ENCODE results near the gene PLET1.

The PLET1 gene

DNA sequence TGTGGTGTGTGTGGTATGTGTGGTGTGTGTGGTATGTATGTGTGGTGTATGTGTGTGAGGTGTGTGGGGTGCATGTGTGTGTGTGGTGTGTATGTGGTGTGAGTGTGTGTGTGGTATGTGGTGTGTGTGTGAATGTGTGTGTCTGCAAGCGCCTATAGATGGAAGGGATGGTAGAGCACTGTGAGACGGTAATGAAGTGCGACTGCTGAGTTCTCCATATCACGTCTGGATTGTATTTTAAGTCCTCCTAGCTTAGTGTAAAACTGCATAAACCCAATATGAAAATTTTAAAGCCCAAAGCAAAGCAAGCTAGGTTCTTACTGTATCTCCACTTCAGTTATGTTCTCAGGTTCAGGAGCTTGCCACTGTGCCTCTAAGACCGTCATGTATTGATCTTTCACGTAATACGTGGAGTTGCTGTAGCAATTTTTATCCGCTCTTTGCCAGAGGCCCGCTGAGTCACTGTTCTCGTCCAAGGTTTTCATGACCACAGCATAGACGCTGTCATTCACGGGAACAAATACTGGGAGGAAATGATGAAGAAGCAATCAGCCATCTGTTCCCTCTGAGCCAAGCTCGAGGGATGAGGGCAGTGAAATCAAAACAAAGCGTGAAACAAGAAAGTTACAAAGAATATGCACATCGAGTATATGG is 5.5 kb downstream of the PLET1 start:
- Histone ChIP-seq H3K9ac (ENCODE audit: low read length) (no peak overlapping the region), H3K36me3 (replicated peaks; ENCODE audit: low read depth, low read length) (no peaks in the 10 kb centered on the region), H3K27me3 (ENCODE audit: low read depth, low read length) (no peaks in the 10 kb centered on the region), H2AFZ (ENCODE audit: low read depth, low read length) (no peak overlapping the region), H3K79me2 (ENCODE audit: low read length) (no peaks in the 10 kb centered on the region), H3K4me1 (ENCODE audit: low read length) (no peaks in the 10 kb centered on the region), H3K4me3 (ENCODE audit: low read length) (no peak overlapping the region), H4K20me1 (ENCODE audit: insufficient read depth, low read length) (no peaks in the 10 kb centered on the region), H3K27ac (ENCODE audit: low read length) (no peak overlapping the region), H3K9me3 (ENCODE audit: insufficient read depth, low read length) (no peaks in the 10 kb centered on the region), H3K4me2 (ENCODE audit: low read length) (no peak overlapping the region)
- TF ChIP-seq, protein P1, sequence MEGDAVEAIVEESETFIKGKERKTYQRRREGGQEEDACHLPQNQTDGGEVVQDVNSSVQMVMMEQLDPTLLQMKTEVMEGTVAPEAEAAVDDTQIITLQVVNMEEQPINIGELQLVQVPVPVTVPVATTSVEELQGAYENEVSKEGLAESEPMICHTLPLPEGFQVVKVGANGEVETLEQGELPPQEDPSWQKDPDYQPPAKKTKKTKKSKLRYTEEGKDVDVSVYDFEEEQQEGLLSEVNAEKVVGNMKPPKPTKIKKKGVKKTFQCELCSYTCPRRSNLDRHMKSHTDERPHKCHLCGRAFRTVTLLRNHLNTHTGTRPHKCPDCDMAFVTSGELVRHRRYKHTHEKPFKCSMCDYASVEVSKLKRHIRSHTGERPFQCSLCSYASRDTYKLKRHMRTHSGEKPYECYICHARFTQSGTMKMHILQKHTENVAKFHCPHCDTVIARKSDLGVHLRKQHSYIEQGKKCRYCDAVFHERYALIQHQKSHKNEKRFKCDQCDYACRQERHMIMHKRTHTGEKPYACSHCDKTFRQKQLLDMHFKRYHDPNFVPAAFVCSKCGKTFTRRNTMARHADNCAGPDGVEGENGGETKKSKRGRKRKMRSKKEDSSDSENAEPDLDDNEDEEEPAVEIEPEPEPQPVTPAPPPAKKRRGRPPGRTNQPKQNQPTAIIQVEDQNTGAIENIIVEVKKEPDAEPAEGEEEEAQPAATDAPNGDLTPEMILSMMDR (IDR thresholded peaks at IDR 0.05; ENCODE audit: low read depth, low read length) = no peak
- no peak for TF ChIP-seq EZH2phosphoT487 (IDR thresholded peaks at IDR 0.05; ENCODE audit: low read depth)

DNA sequence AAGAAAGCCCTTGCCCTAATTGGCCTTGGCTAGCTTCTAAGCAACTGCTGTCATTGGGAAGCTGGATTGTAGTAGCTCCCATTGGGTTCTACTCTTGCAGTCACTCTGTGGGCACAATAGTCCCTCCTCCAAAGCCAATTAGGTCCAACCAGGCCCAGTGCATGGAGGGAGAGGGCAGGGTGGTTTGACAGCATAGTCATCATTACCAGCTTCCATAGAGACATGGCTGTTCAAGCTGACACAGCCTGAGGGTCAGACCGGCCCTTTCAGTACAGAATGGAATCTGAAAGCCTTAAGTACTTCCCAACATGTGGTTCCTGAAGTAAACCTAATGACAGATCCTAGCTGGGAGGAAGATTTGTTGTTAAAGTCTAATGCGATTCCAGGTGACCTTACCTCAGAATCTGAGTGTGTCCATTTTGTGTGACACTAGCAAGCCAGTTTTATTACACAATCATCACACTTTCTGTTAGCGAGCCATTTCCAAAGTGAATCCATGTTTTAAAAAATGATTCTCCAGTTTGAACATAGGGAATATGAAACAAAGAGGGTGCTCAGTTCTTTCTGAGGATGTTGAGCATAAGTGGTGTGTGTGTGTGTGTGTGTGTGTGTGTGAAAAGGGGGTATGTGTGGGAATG is 6.9 kb downstream of the PLET1 start:
- H4K20me1 ChIP-seq (ENCODE audit: insufficient read depth, low read length) = no peaks in the 10 kb centered on the region
- H3K36me3 ChIP-seq (replicated peaks; ENCODE audit: low read depth, low read length) = no peaks in the 10 kb centered on the region
- no peaks in the 10 kb centered on the region for H3K9me3 ChIP-seq (ENCODE audit: insufficient read depth, low read length)
- no peaks in the 10 kb centered on the region for H3K27me3 ChIP-seq (ENCODE audit: low read depth, low read length)
- no peaks in the 10 kb centered on the region for H3K79me2 ChIP-seq (ENCODE audit: low read length)
- no peak overlapping the region for H3K4me3 ChIP-seq (ENCODE audit: low read length)
- H3K9ac ChIP-seq (ENCODE audit: low read length) = no peak overlapping the region
- H3K27ac ChIP-seq (ENCODE audit: low read length) = no peak overlapping the region
- no peak for TF ChIP-seq EZH2phosphoT487 (IDR thresholded peaks at IDR 0.05; ENCODE audit: low read depth)
- TF ChIP-seq, protein P1 (IDR thresholded peaks at IDR 0.05; ENCODE audit: low read depth, low read length) = no peak
- H2AFZ ChIP-seq (ENCODE audit: low read depth, low read length) = no peak overlapping the region
- H3K4me1 ChIP-seq (ENCODE audit: low read length) = no peaks in the 10 kb centered on the region
- no peak overlapping the region for H3K4me2 ChIP-seq (ENCODE audit: low read length)

DNA sequence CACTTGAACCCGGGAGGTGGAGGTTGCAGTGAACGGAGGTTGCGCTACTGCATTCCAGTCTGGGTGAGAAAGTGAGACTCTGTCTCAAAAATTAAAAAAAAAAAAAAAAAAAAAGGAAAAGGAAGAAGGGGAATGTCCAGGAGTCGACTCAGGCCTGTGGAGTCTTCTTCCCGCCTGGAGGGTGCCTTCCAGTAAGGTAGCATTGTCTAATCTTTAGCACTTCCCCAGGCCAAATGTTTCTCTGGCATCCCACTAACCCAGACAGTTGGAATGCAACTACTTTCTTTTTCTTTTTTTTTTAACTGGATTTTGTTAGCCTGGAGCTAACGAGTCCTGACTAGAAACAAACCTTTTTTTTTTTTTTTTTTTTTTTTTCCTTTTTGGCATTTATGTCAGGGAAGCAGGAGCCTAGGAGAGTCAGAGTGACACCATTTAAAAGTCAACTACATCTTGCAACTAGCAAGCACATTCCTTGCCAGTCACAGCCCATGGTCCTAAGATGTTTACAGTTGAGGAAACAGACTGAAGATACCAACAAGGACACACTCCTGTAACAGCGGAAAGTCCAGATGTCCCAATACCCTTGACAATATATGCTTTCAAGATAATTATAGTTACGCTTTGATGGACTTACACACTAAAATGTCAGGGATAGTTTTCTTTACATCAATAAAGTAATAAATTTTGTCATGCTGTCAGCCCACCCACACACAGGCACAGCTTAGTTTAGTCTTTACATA is 10.6 kb downstream of the PLET1 start:
- no peak overlapping the region for H3K4me2 ChIP-seq (ENCODE audit: low read length)
- H2AFZ ChIP-seq (ENCODE audit: low read depth, low read length) = no peak overlapping the region
- no peaks in the 10 kb centered on the region for H3K4me1 ChIP-seq (ENCODE audit: low read length)
- H4K20me1 ChIP-seq (ENCODE audit: insufficient read depth, low read length) = no peaks in the 10 kb centered on the region
- no peaks in the 10 kb centered on the region for H3K79me2 ChIP-seq (ENCODE audit: low read length)
- no peak overlapping the region for H3K9ac ChIP-seq (ENCODE audit: low read length)
- H3K4me3 ChIP-seq (ENCODE audit: low read length) = no peak overlapping the region
- H3K27me3 ChIP-seq (ENCODE audit: low read depth, low read length) = no peaks in the 10 kb centered on the region
- TF ChIP-seq, protein P1 (IDR thresholded peaks at IDR 0.05; ENCODE audit: low read depth, low read length) = no peak
- TF ChIP-seq EZH2phosphoT487 (IDR thresholded peaks at IDR 0.05; ENCODE audit: low read depth) = no peak
- H3K9me3 ChIP-seq (ENCODE audit: insufficient read depth, low read length) = no peaks in the 10 kb centered on the region
- H3K27ac ChIP-seq (ENCODE audit: low read length) = no peak overlapping the region
- no peaks in the 10 kb centered on the region for H3K36me3 ChIP-seq (replicated peaks; ENCODE audit: low read depth, low read length)

DNA sequence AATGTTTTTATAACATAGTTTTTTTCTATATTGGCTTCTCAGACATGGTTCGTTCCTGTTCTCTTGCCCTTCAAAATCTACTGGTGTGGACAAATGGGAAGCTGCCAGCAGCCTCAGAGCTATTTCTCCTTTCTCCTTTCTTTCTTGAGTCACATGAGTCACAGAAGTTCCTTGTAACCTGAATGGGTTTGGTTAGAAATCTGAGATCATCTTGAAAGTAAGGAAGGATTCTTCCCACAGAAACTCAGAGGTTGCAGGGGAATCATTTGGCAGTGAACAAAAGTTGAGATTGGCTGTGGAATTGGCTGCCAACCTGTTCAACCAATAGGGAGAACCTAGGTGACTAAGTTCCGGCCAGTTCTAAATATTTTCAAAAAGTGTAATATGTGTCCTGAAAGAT is 12.5 kb downstream of the PLET1 start:
- Histone ChIP-seq H3K4me3 (ENCODE audit: low read length) (no peak overlapping the region), H3K27ac (ENCODE audit: low read length) (no peak overlapping the region), H3K4me1 (ENCODE audit: low read length) (no peaks in the 10 kb centered on the region), H3K9ac (ENCODE audit: low read length) (no peak overlapping the region), H3K4me2 (ENCODE audit: low read length) (no peak overlapping the region), H3K27me3 (ENCODE audit: low read depth, low read length) (no peaks in the 10 kb centered on the region), H3K79me2 (ENCODE audit: low read length) (no peaks in the 10 kb centered on the region), H3K9me3 (ENCODE audit: insufficient read depth, low read length) (no peaks in the 10 kb centered on the region), H2AFZ (ENCODE audit: low read depth, low read length) (no peak overlapping the region), H3K36me3 (replicated peaks; ENCODE audit: low read depth, low read length) (no peaks in the 10 kb centered on the region), H4K20me1 (ENCODE audit: insufficient read depth, low read length) (no peaks in the 10 kb centered on the region)
- TF ChIP-seq, protein P1 (IDR thresholded peaks at IDR 0.05; ENCODE audit: low read depth, low read length) = no peak
- no peak for TF ChIP-seq EZH2phosphoT487 (IDR thresholded peaks at IDR 0.05; ENCODE audit: low read depth)
